ENCODE results near the gene DUSP15. TPM values are rescaled to one million over a fixed set of nuclear protein-coding genes. Genes with fewer than 3 reads are reported as not detected.

The DUSP15 gene
- total RNA-seq, 4 donors from 2014 or later = 1.6 to 45.6 (median 8.8) TPM; not detected in 1

DNA sequence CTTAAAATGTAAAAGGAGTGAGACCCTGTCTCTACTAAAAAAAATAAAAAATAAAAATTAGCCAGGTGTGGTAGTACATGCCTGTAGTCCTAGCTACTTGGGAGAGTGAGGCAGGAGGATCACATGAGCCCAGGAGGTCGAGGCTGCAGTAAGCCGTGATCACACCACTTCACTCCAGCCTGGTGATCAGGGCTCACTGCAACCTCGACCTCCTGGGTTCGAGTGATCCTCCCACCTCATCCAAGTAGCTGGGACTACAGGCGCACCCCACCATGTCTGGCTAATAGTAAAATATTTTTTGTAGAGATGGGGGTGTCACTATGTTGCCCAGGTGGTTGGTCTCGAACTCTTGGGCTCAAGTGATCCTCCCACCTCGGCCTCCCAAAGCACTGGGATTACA, 16.8 kb downstream of the DUSP15 start:
- Histone ChIP-seq H3K36me3 (no peaks in the 10 kb centered on the region), H3K9me3 (no peaks in the 10 kb centered on the region), H3K4me3 (no peak overlapping the region), H3K27ac (no peak overlapping the region), H3K27me3 (no peaks in the 10 kb centered on the region), H3K4me1 (no peaks in the 10 kb centered on the region)
- TF ChIP-seq, protein P1, sequence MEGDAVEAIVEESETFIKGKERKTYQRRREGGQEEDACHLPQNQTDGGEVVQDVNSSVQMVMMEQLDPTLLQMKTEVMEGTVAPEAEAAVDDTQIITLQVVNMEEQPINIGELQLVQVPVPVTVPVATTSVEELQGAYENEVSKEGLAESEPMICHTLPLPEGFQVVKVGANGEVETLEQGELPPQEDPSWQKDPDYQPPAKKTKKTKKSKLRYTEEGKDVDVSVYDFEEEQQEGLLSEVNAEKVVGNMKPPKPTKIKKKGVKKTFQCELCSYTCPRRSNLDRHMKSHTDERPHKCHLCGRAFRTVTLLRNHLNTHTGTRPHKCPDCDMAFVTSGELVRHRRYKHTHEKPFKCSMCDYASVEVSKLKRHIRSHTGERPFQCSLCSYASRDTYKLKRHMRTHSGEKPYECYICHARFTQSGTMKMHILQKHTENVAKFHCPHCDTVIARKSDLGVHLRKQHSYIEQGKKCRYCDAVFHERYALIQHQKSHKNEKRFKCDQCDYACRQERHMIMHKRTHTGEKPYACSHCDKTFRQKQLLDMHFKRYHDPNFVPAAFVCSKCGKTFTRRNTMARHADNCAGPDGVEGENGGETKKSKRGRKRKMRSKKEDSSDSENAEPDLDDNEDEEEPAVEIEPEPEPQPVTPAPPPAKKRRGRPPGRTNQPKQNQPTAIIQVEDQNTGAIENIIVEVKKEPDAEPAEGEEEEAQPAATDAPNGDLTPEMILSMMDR (IDR thresholded peaks at IDR 0.05) = no peak
- no peak for TF ChIP-seq POLR2A (IDR thresholded peaks at IDR 0.05)
- no peak for DNase-seq
- intact Hi-C loops (cut with DNase I; ENCODE audit: low total_unique reads) = no loop called here

DNA sequence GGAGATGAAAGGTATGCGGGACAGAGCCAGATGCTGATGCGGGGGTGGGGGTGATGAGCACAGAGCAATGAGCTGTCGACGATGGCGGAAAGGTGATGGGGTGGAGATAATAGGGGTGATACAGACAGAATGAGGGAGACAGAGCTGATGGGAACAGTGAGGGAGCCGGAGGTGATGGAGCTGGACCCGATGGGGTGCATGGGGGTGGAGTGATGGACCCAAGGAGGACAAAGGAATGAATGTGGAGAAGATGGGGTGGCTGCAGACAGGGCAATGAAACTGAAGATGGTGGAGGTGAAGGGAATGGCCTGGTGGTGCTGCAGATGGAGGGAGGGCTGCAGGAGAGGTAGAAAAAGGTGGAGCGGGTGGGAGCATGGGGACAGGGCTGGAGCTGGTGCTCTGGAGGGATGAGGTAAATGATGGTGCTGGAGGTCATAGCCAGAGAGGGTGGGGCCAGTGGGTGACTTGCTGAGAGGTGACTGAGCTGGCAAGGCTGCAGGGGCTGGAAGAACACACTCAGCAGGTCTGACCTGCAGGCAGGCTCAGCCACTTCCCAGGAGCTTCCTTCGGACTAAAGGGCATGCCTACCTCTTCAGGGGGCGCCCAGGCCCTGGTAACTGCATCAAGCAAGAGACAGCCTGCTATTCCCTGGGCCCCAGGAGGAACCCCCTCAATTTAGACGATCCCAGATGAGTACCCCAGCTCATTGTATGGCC, 18.9 kb downstream of the DUSP15 start:
- Histone ChIP-seq H3K4me1 (no peaks in the 10 kb centered on the region), H3K4me3 (no peak overlapping the region), H3K9me3 (no peaks in the 10 kb centered on the region), H3K36me3 (no peaks in the 10 kb centered on the region), H3K27ac (no peak overlapping the region), H3K27me3 (no peaks in the 10 kb centered on the region)
- DNase-seq = no peak
- no peak for TF ChIP-seq POLR2A (IDR thresholded peaks at IDR 0.05)
- TF ChIP-seq, protein P1 (IDR thresholded peaks at IDR 0.05) = no peak
- intact Hi-C loops (cut with DNase I; ENCODE audit: low total_unique reads) = no loop called here

DNA sequence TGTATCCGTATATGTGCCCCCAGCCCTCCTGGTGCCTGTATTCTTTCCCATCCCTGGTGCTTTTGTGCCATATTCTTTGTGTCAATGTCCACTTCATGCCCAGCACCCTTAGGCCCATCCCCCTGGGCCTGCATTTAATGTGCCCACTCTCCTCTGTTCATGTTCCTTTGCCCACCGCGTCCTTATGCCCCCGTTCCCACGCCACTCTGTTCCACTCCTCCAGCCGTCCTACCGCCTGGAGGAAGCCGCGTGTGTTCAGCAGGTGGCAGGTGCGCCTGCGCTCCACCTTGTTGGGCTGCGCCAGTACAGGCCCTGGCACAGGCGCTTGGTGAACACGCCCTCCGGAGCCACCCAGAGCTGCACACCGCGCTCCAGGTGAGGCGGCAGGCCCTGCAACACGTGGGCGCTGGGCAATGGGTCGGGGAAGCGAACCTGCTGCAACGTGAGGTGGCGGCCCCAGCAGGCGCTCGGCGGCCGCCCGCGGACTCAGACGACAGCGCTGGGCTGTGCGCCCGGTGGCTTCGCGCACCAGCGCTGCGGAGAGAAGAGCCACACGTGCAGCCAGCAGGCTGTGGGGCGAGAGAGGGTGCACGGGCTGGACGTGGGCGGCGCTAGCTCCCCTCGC, 20.9 kb downstream of the DUSP15 start:
- Histone ChIP-seq H3K27ac (no peak overlapping the region), H3K36me3 (no peaks in the 10 kb centered on the region), H3K27me3 (no peaks in the 10 kb centered on the region), H3K9me3 (no peaks in the 10 kb centered on the region), H3K4me1 (no peaks in the 10 kb centered on the region), H3K4me3 (no peak overlapping the region)
- no peak for DNase-seq
- TF ChIP-seq, protein P1 (IDR thresholded peaks at IDR 0.05) = no peak
- TF ChIP-seq POLR2A (IDR thresholded peaks at IDR 0.05) = no peak
- intact Hi-C loops (cut with DNase I; ENCODE audit: low total_unique reads) = loop anchor here (10.0 kb wide), 1 partner anchor 105 kb away; the partner anchor contains the start of gene PDRG1

DNA sequence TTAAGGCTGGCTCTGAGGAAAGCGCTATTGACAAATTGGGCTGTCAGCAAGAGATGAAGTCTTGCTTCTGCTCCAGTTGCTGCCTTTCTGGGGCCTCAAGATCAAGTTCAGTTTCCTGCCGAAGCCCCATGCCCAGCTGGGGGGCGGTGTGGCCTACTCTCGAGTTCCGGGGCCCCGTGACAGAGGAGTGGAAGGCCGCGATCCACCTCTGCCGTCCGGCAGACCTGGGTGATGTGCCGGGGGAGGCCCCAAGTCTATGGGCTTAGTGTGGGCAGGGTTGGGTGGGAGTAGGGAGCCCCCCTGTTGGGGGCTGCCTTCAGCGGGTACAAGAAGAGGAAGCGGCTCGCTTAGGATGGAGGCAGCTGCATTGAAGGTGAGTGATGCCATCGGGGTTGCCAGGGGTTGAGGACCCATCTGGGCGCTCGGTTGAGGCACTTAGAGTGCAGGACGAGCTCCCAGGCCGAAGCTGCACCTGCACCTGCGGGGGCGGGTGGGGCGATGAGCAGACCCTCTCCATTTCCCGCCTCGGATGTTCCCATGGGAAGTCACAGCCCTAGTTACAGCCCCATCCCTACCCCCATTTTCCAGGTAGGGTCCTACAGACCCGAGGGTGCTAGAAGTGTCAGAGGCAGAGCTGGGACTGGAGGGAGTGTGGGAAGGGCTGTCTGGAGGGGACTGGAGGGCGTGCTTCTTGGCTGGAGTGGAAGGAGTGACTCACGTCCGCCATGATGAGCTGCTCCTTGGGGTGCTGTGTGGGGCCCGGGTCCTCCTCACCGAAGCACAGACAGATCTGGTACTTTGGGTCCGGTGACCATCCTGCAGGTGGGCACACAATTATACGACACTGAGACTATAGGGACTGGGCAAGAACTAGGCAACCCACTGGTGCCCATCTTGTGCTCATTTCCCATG, 22.0 kb downstream of the DUSP15 start:
- no peaks in the 10 kb centered on the region for H3K27me3 ChIP-seq
- peaks cover 0 to under 1% of the 10 kb centered on the region in 2 donors for H3K4me1 ChIP-seq
- H3K9me3 ChIP-seq = no peaks in the 10 kb centered on the region
- DNase-seq = no peak
- no peak overlapping the region for H3K4me3 ChIP-seq
- no peaks in the 10 kb centered on the region for H3K36me3 ChIP-seq
- intact Hi-C loops (cut with DNase I; ENCODE audit: low total_unique reads) = loop anchor here (10.0 kb wide), 1 partner anchor 106 kb away; the partner anchor contains the start of gene PDRG1
- no peak overlapping the region for H3K27ac ChIP-seq
- TF ChIP-seq POLR2A (IDR thresholded peaks at IDR 0.05) = no peak
- TF ChIP-seq, protein P1 (IDR thresholded peaks at IDR 0.05) = no peak
